NCI-H69 (cell line): ENCODE results near the gene RAI1.
A peak's percentile ranks its signal among the peaks of the same experiment; 100 is the strongest.
"Not testable (repeated sequence)": the region's sequence is repeated elsewhere in the genome, so short reads cannot be mapped to it uniquely, and the experiment has no call there.

Experiments used
- DNase-seq: peaks from one replicate; lab custom pipeline; 2025; lab: John Stamatoyannopoulos, UW

Gene RAI1

GRCh38 chr17:17798573-17799255 is 117.5 kb downstream of the RAI1 start:
- no peak for DNase-seq

GRCh38 chr17:17800504-17801021 is 119.3 kb downstream of the RAI1 start:
- DNase-seq, result no peak

- DNase-seq, result no peak
Observed at GRCh38 chr17:17801800-17802481, 120.7 kb downstream of the RAI1 start.

GRCh38 chr17:17804007-17804406 is 122.7 kb downstream of the RAI1 start:
- DNase-seq, result no peak

- no peak for DNase-seq
Observed at GRCh38 chr17:17805575-17805974, 124.3 kb downstream of the RAI1 start.

GRCh38 chr17:17806035-17806434 is 124.8 kb downstream of the RAI1 start:
- no peak for DNase-seq

GRCh38 chr17:17806611-17807274 is 125.5 kb downstream of the RAI1 start:
- DNase-seq, result no peak

GRCh38 chr17:17807440-17807839 is 126.2 kb downstream of the RAI1 start:
- DNase-seq, result no peak

- DNase-seq, result not testable (repeated sequence)
Observed at GRCh38 chr17:17808200-17808599, 126.9 kb downstream of the RAI1 start.

GRCh38 chr17:17808706-17809432 is 127.6 kb downstream of the RAI1 start:
- DNase-seq, result no peak

- DNase-seq, result no peak
Observed at GRCh38 chr17:17809531-17810083, 128.3 kb downstream of the RAI1 start.

GRCh38 chr17:17810084-17810894 is 129.0 kb downstream of the RAI1 start:
- no peak for DNase-seq

- no peak for DNase-seq
Observed at GRCh38 chr17:17810895-17811248, 129.6 kb downstream of the RAI1 start.

- no peak for DNase-seq
Observed at GRCh38 chr17:17811381-17812210, 130.3 kb downstream of the RAI1 start.

- DNase-seq, result peak; percentile 24
Observed at GRCh38 chr17:17812211-17813054, 131.2 kb downstream of the RAI1 start.

GRCh38 chr17:17813055-17813724 is 131.9 kb downstream of the RAI1 start:
- DNase-seq, result no peak

- no peak for DNase-seq
Observed at GRCh38 chr17:17813725-17814095, 132.5 kb downstream of the RAI1 start.

- peak; percentile 23 for DNase-seq
Observed at GRCh38 chr17:17814162-17815061, 133.2 kb downstream of the RAI1 start.
